Gastrocnemius medialis (tissue), 4 donors: Measurements from ENCODE around the gene ONECUT3.

Experiments
- POLR2A ChIP-seq, 2 donors: fragments of 450-650 bp; IDR thresholded peaks; one replicate each; pipeline ENCODE4 v1.6.1; 2017; ENCODE audit warnings: antibody characterized with exemption in 2 of 2, mild to moderate bottlenecking in 2 of 2, moderate library complexity in 2 of 2
- TF ChIP-seq, protein P1 (sequence below), 5 experiments: fragments of 450-650 bp in 3 of 5; fragments of 200-600 bp in 2 of 5; sonication (generic) in 2 of 5; IDR thresholded peaks in 4 of 5; conservative IDR thresholded peaks in 1 of 5; 1 replicate in 4 of 5; 2 replicates in 1 of 5; pipeline ENCODE4 v1.5.1; 2016 to 2019; ENCODE audit warnings: antibody characterized with exemption in 5 of 5, mild to moderate bottlenecking in 3 of 5, moderate library complexity in 3 of 5

DNA sequence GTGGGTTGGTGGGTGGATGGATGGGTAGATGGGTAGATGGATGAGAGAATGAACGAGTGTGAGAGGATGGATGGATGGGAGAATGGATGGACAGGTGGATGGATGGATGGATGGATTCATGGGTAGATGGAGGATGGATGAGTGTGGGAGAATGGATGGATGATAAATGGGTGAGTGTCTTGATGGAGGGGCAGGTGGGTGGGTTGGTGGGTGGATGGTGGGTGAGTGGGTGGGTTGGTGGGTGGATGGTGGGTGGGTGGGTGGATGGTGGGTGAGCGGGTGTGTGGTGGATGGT, 35.4 kb upstream of the ONECUT3 start:
- TF ChIP-seq, protein P1, sequence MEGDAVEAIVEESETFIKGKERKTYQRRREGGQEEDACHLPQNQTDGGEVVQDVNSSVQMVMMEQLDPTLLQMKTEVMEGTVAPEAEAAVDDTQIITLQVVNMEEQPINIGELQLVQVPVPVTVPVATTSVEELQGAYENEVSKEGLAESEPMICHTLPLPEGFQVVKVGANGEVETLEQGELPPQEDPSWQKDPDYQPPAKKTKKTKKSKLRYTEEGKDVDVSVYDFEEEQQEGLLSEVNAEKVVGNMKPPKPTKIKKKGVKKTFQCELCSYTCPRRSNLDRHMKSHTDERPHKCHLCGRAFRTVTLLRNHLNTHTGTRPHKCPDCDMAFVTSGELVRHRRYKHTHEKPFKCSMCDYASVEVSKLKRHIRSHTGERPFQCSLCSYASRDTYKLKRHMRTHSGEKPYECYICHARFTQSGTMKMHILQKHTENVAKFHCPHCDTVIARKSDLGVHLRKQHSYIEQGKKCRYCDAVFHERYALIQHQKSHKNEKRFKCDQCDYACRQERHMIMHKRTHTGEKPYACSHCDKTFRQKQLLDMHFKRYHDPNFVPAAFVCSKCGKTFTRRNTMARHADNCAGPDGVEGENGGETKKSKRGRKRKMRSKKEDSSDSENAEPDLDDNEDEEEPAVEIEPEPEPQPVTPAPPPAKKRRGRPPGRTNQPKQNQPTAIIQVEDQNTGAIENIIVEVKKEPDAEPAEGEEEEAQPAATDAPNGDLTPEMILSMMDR (IDR thresholded peaks at IDR 0.05 in 4 of 5, conservative IDR thresholded peaks at IDR 0.05 in 1 of 5) = no peak
- no peak for TF ChIP-seq POLR2A (IDR thresholded peaks at IDR 0.05)
